ENCODE measurements around the gene ACAA2. TPM values are rescaled to one million over a fixed set of nuclear protein-coding genes. Genes with fewer than 3 reads are reported as not detected.

Gene ACAA2
- total RNA-seq, 1 donor from 2014 or later, result 91.9 TPM

DNA sequence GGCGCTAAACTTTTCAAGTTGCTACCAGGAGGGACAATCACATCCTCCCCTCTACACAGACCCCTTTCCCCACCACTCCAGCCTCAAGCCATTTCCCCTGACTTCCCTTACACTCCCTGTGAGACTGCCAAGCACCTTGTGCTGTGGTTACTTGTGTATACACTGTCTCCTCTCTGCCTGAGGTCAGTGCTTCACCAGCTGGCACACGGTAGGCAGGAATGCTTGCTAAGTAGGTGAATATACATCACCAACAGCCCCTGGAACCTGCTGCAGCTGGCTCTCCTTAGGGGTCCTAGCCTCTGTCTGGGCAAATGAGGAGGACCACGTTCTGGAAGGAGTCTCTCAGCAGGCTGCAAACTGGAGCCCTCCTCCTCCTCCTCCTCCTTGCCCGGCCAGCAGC, 38.3 kb upstream of the ACAA2 start:
- no peaks in the 10 kb centered on the region for H3K9me3 ChIP-seq (ENCODE audit: low read depth)
- TF ChIP-seq, protein P1, sequence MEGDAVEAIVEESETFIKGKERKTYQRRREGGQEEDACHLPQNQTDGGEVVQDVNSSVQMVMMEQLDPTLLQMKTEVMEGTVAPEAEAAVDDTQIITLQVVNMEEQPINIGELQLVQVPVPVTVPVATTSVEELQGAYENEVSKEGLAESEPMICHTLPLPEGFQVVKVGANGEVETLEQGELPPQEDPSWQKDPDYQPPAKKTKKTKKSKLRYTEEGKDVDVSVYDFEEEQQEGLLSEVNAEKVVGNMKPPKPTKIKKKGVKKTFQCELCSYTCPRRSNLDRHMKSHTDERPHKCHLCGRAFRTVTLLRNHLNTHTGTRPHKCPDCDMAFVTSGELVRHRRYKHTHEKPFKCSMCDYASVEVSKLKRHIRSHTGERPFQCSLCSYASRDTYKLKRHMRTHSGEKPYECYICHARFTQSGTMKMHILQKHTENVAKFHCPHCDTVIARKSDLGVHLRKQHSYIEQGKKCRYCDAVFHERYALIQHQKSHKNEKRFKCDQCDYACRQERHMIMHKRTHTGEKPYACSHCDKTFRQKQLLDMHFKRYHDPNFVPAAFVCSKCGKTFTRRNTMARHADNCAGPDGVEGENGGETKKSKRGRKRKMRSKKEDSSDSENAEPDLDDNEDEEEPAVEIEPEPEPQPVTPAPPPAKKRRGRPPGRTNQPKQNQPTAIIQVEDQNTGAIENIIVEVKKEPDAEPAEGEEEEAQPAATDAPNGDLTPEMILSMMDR (IDR thresholded peaks at IDR 0.05), result no peak
- TF ChIP-seq EZH2phosphoT487 (IDR thresholded peaks at IDR 0.05) (no peak), EZH2 (IDR thresholded peaks at IDR 0.05) (no peak)
- no peak for DNase-seq (ENCODE audit: low spot score)
- H3F3A ChIP-seq (ENCODE audit: low read depth), result no peaks in the 10 kb centered on the region
- no peak overlapping the region for H3K4me3 ChIP-seq
- peaks cover 36% of the 10 kb centered on the region for H3K4me1 Mint-ChIP-seq
- peaks cover 17% of the 10 kb centered on the region for H3K27me3 Mint-ChIP-seq (ENCODE audit: insufficient read depth, low read depth)
- no peaks in the 10 kb centered on the region for H4K20me1 ChIP-seq (ENCODE audit: low read depth)
- no peak overlapping the region for H3K27ac ChIP-seq
- H3K27me3 ChIP-seq, result no peaks in the 10 kb centered on the region
- H3K79me2 ChIP-seq (ENCODE audit: low read depth), result no peaks in the 10 kb centered on the region
- H3K4me3 Mint-ChIP-seq, result no peak overlapping the region
- H3K4me2 ChIP-seq, result no peak overlapping the region
- no peaks in the 10 kb centered on the region for H3K36me3 ChIP-seq
- peaks cover 6% of the 10 kb centered on the region for H3K36me3 Mint-ChIP-seq
- H3K27ac Mint-ChIP-seq, result no peak overlapping the region
- H3K9me3 Mint-ChIP-seq, result no peaks in the 10 kb centered on the region
- no peak overlapping the region for H2AFZ ChIP-seq (replicated peaks)
- H3K4me1 ChIP-seq, result peaks cover 11% of the 10 kb centered on the region
- H3K9ac ChIP-seq, result no peak overlapping the region

DNA sequence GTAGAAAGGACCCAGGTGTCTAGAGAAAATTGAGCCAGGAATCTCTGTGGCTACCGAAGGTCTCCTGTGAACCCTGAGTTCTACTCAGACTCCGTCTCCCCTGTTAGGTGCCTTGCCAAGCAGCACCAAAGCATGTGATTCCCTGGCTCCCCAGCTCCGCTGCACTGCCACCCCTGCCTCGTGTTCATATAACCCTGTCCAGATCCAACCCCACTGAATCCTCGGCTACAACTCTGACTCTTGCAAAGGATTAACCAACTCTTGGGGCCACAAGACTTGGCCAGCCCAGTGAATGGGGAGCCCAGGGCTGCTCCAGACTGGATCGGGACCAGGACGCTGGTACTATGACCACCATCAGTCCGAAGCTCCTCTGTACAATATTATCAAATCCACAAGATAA, 37.3 kb upstream of the ACAA2 start:
- H3K9ac ChIP-seq, result no peak overlapping the region
- Mint-ChIP-seq H3K9me3 (no peaks in the 10 kb centered on the region), H3K27me3 (ENCODE audit: insufficient read depth, low read depth) (peaks cover 20% of the 10 kb centered on the region), H3K27ac (no peak overlapping the region), H3K36me3 (peaks cover 6% of the 10 kb centered on the region), H3K4me3 (no peak overlapping the region), H3K4me1 (peaks cover 45% of the 10 kb centered on the region)
- no peaks in the 10 kb centered on the region for H3K79me2 ChIP-seq (ENCODE audit: low read depth)
- DNase-seq (ENCODE audit: low spot score), result no peak
- H3K9me3 ChIP-seq (ENCODE audit: low read depth), result no peaks in the 10 kb centered on the region
- no peaks in the 10 kb centered on the region for H3K27me3 ChIP-seq
- H3K36me3 ChIP-seq, result no peaks in the 10 kb centered on the region
- H2AFZ ChIP-seq (replicated peaks), result no peak overlapping the region
- no peak overlapping the region for H3K4me3 ChIP-seq
- H3F3A ChIP-seq (ENCODE audit: low read depth), result no peaks in the 10 kb centered on the region
- peaks cover 21% of the 10 kb centered on the region for H3K4me1 ChIP-seq
- no peaks in the 10 kb centered on the region for H4K20me1 ChIP-seq (ENCODE audit: low read depth)
- TF ChIP-seq EZH2 (IDR thresholded peaks at IDR 0.05), result no peak
- TF ChIP-seq, protein P1 (IDR thresholded peaks at IDR 0.05), result no peak
- TF ChIP-seq EZH2phosphoT487 (IDR thresholded peaks at IDR 0.05), result no peak
- no peak overlapping the region for H3K4me2 ChIP-seq
- H3K27ac ChIP-seq, result no peak overlapping the region

DNA sequence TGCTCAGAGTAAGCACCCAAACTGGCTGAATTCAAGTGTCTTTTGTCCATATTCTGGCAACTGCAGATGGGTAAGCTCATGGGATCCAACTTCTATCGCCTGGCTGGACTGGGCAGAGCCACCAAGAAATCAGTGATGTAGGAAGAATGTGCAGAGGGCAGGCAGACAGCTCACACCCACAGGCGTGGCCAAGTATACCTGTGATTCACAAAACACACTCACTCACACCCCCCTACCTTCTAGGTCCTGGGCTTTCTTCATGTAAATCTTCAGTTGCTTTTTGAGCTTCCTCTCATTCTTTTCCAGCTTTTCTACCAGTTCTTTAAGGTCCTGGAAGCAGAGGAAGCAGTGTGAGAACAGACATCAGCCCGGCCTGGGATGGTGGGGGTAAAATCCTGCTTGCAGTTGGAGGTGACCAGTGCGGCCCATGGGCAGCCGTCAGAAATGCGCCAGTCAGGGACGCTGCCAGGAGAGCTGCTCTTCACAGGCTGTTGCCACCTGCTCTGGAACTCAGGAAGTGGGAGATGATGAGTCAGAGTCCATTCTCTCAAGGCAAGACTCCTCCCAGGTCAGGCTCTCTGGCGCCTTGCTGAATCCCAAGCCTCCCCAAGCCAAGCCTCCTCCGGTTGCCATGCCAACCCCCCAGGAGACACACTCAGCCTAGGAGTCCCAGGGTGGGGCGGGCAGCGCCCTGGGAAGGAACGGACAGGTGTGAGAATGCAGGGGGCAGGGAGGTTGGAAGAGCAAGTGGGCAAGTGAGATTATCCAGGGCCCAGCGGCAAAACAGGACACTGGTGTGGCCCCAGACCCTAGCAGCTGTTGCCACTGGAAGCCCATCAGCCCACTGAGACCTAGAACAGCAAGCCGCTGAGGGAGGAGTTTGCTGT, 36.2 kb upstream of the ACAA2 start:
- H4K20me1 ChIP-seq (ENCODE audit: low read depth), result no peaks in the 10 kb centered on the region
- H2AFZ ChIP-seq (replicated peaks), result no peak overlapping the region
- H3K27ac Mint-ChIP-seq, result no peak overlapping the region
- no peaks in the 10 kb centered on the region for H3K9me3 Mint-ChIP-seq
- H3F3A ChIP-seq (ENCODE audit: low read depth), result no peaks in the 10 kb centered on the region
- H3K4me2 ChIP-seq, result no peak overlapping the region
- H3K36me3 Mint-ChIP-seq, result peaks cover 6% of the 10 kb centered on the region
- no peaks in the 10 kb centered on the region for H3K79me2 ChIP-seq (ENCODE audit: low read depth)
- DNase-seq (ENCODE audit: low spot score), result peak; percentile 53
- no peaks in the 10 kb centered on the region for H3K9me3 ChIP-seq (ENCODE audit: low read depth)
- H3K27me3 ChIP-seq, result no peaks in the 10 kb centered on the region
- no peak overlapping the region for H3K4me3 Mint-ChIP-seq
- TF ChIP-seq EZH2phosphoT487 (IDR thresholded peaks at IDR 0.05) (no peak), EZH2 (IDR thresholded peaks at IDR 0.05) (no peak)
- TF ChIP-seq, protein P1 (IDR thresholded peaks at IDR 0.05), result no peak
- peaks cover 23% of the 10 kb centered on the region for H3K27me3 Mint-ChIP-seq (ENCODE audit: insufficient read depth, low read depth)
- H3K4me1 ChIP-seq, result peaks cover 30% of the 10 kb centered on the region
- H3K9ac ChIP-seq, result no peak overlapping the region
- H3K4me3 ChIP-seq, result no peak overlapping the region
- H3K4me1 Mint-ChIP-seq, result peaks cover 54% of the 10 kb centered on the region
- H3K36me3 ChIP-seq, result no peaks in the 10 kb centered on the region
- H3K27ac ChIP-seq, result no peak overlapping the region

Data from neural progenitor cell (in vitro differentiated cells).